Astrocyte of the cerebellum (primary cell): ENCODE results near the gene ACR.
"Not testable (repeated sequence)": the region's sequence is repeated elsewhere in the genome, so short reads cannot be mapped to it uniquely, and the experiment has no call there.

Experiments used
- DNase-seq: peaks from one replicate; pipeline ENCODE4 v3.0.0-alpha.2; 2011; ENCODE audit warnings: low read depth
- H3K4me3 ChIP-seq: 2 replicates; pipeline ENCODE4 v1.5.1; 2011; ENCODE audit warnings: mild to moderate bottlenecking, low read depth, low read length, moderate library complexity
- CTCF ChIP-seq: IDR thresholded peaks from 2 replicates; pipeline ENCODE4 v1.5.1; 2012; ENCODE audit warnings: low read length, low read depth, moderate library complexity, mild to moderate bottlenecking; ENCODE audit errors: missing control alignments
- in situ Hi-C: cut with HindIII; loops from 2 replicates; pipeline ENCODE4 v1.10.0; 2017; ENCODE audit warnings: low sequenced_read_pairs

Gene ACR

DNA sequence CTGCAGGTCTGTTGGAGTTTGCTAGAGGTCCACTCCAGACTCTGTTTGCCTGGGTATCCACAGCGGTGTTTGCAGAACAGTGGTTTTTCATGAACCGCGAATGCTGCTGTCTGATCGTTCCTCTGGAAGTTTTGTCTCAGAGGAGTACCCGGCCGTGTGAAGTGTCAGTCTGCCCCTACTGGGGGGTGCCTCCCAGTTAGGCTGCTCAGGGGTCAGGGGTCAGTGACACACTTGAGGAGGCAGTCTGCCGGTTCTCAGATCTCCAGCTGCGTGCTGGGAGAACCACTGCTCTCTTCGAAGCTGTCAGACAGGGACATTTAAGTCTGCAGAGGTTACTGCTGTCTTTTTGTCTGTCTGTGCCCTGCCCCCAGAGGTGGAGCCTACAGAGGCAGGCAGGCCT, 18.4 kb downstream of the ACR start:
- H3K4me3 ChIP-seq, DNase-seq, in situ Hi-C loops: not testable (repeated sequence)

- DNase-seq: not testable (repeated sequence)
Observed at GRCh38 chr22:50756949-50757491, 19.0 kb downstream of the ACR start.

DNA sequence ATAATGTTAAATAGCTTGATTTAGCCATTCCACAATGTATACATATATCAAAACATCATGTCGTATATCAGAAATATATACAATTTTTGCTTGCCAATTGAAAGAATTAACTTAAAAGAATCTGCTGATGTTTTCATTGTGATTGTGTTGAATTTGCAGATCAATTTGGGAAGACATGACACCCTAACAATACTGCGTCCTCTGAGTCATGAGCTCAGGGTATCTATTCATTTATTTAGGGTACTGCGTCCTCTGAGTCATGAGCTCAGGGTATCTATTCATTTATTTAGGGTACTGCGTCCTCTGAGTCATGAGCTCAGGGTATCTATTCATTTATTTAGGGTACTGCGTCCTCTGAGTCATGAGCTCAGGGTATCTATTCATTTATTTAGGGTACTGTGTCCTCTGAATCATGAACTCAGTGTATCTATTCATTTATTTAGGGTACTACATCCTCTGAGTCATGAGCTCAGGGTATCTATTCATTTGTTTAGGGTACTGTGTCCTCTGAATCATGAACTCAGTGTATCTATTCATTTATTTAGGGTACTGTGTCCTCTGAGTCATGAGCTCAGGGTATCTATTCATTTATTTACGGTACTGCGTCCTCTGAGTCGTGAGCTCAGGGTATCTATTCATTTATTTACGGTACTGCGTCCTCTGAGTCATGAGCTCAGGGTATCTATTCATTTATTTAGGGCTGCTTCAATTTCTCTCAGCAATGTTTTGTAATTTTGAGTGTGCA, 21.8 kb downstream of the ACR start:
- DNase-seq: peak; percentile 13
- in situ Hi-C loops, H3K4me3 ChIP-seq: not testable (repeated sequence)

More at GRCh38 chr22:50756949-50757491, 19.0 kb downstream of the ACR start:
- H3K4me3 ChIP-seq: peak overlapping the region; percentile 51
- in situ Hi-C loops: not testable (repeated sequence)
- TF ChIP-seq CTCF: peak; percentile 12

DNA sequence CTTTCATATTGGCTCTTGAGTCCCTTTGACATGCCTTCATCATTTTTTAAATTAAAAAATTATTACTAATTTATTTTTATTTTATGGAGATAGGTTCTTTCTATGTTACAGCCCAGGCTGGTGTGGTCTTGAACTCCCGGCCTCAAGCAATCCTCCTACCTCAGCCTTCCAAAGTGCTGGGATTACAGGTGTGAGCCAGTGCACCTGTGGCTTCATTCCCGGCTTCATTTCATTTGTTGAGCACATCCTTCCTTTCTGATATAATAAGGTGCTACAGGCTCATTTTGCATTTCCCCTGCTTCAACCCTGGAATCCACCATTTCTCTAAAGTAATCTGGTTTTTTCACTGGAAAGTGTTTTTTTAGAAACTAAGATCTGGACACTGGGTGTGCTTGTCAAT, 23.8 kb downstream of the ACR start:
- in situ Hi-C loops, H3K4me3 ChIP-seq, DNase-seq: not testable (repeated sequence)

- H3K4me3 ChIP-seq, in situ Hi-C loops, DNase-seq: not testable (repeated sequence)
Observed at GRCh38 chr22:50764288-50764687, 26.3 kb downstream of the ACR start.

DNA sequence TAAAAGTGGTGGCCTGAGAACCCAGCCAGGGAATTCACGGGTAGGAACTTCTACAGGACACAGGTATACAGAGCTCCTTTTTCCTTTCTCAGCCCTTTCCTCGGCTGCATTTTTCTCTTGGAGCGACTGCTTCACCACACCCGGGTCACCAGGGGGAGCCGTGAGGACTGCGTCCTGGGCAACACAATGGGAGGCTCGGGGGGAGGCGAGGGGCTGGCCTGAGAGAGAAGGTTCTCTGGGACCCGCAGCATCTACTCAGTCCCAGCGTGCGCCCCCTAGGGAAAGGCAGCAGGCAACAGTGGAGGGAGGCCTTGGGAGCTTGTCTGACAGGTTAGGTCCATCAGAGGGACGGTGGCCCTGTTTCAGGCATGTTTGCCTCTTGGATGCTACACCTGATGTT, 37.1 kb downstream of the ACR start:
- in situ Hi-C loops, H3K4me3 ChIP-seq: not testable (repeated sequence)

DNA sequence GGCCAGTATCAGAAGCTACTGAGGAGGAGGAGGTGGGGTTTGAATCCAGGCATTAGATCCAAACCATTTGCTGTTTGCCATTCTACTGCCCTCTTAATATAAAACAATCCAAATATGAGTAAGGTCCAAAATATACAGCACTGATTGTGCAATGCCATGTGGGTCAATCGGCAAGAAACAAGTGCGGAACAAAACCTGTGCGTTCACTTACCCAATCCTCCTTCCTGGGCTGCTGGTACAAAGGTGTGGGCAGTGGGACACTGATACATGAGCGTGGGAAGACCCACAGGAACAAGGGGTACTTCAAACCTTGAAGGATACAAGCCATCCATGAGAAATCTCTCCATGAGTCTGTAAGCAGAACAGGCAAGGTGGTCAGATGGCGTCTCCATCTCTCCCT, 39.6 kb downstream of the ACR start:
- in situ Hi-C loops, DNase-seq: not testable (repeated sequence)

More for the DNA sequence above, 37.1 kb downstream of the ACR start:
- peak; percentile 66 for TF ChIP-seq CTCF
- peak; percentile 19 for DNase-seq

GRCh38 chr22:50780244-50780643, 42.2 kb downstream of the ACR start:
- DNase-seq, H3K4me3 ChIP-seq, in situ Hi-C loops: not testable (repeated sequence)

More for the DNA sequence above, 39.6 kb downstream of the ACR start:
- not testable (repeated sequence) for H3K4me3 ChIP-seq

- DNase-seq, in situ Hi-C loops, H3K4me3 ChIP-seq: not testable (repeated sequence)
Observed at GRCh38 chr22:50782253-50782652, 44.2 kb downstream of the ACR start.

DNA sequence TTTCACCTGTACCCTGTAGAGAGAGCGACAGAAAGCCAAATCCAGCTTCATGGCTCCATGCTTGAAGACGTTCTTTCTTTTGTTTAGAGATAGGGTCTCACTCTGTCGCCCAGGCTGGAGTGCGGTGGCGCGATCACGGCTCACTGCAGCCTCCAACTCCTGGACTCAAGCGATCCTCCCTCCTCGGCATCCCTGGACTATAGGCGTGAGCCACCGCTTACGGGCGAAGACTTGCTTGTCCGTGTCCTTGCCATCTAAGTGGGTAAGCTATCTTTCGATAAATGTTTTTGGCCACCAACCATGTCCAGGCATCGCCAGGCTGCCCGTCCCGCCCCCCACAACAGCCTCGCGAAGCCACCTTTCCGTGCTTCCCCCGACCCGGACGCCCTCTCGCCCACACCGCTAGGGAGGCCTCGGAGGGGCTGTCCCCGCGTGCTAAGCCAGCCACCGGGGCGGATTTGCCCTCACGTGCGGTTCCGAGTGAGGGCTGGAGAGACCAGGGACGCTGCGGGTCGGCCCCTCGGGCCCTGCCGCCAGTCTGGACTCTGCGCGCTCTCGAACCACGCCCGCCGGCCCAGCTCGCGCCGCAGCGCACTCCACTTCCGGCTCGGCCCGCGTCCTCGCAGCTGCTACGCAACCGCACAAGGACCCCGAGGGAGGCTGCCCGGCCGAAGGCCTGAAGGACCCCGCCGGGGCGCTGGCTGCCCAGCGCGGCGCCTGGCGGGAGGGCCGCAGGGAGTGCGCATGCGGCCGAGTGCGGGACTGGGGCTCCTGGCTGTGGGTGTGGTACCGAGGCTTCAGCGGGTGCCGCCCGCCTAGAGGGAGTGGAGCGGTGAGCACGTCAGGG, 45.3 kb downstream of the ACR start, which contains the start of gene RABL2B:
Gene RABL2B (minus strand): TSS at position 604 of the 847 bp plus-strand sequence. CDS start 1,342 bp downstream, outside the sequence.
- H3K4me3 ChIP-seq: peak within 1 kb of the TSS; percentile 47
- DNase-seq: peak; percentile 56
- in situ Hi-C loops: not testable (repeated sequence)

DNA sequence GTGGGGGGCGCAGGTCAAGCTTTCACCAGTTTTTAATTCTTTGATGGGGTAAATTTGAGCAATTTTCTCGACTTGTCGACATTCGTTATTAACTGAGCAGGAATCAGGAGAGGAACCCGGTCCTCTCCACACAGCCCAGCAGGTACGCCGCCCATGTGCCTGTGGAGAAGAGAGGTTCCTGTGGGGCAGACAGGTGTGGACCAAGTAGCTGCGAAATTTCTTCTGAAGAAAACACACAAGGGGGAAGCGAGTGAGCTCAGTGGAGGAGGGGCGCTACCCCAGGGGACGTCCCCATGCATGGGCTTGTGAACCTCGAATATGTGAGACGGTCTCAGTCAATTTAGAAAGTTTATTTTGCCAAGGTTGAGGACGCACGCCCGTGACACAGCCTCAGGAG, 45.9 kb downstream of the ACR start:
- H3K4me3 ChIP-seq: peak overlapping the region; percentile 47
- in situ Hi-C loops, DNase-seq: not testable (repeated sequence)

DNA sequence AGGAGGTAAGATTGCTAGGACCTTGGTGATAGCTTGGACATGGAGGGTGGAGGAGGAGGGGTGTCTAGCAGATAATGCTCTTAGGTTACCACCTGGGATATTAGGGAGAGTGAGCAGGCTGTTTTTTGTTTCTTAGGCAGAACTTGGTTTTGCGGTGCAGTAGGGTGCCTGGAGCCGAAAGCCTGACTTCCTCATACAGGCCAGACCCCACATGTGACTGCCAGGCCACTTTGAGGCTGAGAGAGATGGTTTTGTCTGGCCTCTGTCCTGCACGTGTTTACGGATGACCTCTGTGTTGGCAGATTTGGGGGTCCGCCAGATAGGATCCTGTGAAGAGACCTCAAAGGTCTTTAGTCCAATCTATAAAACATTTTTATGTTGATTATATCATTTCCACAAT, 47.3 kb downstream of the ACR start:
- DNase-seq, in situ Hi-C loops, H3K4me3 ChIP-seq: not testable (repeated sequence)

DNA sequence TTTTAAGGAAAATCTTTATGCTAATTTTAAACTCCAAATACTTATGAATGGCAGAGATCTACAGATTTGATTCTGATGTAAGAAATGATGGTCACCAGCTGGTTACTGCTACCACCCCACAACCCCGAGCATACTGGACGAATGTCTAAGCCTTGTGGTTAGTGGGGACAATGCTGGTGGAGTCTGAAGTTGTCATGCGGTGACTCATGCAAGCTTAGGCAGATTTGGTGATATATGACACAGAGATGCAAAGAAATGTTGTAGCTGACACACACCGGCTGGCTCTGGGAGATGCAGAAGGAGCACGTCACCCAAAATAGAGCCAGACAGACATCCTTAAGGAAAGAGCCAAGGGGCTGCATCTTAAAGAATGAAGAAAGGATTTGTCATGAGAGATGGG, 48.9 kb downstream of the ACR start:
- H3K4me3 ChIP-seq, in situ Hi-C loops, DNase-seq: not testable (repeated sequence)
